ENCODE data around the gene TRPM6.
"Not testable (repeated sequence)": the region's sequence is repeated elsewhere in the genome, so short reads cannot be mapped to it uniquely, and the experiment has no call there.

The TRPM6 gene

DNA sequence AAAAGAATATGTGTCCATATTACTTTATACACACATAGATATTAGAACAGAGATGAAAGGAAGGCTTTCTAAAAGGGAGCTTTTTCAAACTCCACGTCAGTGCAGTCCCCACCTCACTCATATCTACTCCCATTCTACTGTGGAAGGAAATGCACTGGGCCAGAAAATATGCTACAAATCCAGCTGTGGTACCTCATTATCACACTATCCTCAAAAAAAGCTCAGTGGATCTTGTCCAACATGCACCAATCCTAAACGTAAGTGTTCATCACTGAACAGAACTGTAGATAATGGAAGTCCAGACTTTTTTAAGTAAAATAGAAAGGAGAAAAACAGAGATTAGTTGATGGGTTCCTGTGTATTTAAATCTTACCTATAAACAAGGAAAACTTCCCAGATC lies 27.9 kb downstream of the TRPM6 start:
- no peak for DNase-seq (ENCODE audit: low spot score)

DNA sequence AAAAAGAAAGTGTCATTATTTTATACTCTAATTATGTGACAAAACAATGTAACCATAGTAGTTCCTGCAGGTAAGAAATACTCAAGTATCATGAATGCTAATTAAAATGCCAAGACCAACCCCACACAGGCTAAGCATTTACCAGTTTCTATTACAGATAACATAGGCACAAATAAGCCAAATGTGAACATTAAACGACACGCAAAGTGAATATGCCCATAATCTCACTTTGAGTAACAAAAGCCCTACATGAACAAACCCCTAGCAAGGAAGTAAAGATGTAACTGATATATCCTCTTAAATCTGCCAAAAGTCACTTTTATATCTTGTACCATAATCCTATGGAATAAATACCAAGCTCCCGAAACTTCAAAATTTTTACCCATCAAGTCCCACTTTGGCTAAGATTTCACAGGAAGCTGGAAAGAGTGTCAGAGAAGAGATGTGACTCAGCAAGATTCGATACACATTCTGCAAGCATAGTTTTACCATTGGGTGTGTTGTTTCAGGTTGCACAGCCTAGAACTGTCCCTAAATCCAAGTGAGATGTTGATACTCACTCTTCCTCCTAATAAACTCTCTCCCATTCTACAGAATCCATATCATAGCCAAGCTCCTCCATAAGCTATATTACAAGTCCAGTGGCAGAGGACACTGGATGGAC lies 28.8 kb downstream of the TRPM6 start:
- no peak for DNase-seq (ENCODE audit: low spot score)

DNA sequence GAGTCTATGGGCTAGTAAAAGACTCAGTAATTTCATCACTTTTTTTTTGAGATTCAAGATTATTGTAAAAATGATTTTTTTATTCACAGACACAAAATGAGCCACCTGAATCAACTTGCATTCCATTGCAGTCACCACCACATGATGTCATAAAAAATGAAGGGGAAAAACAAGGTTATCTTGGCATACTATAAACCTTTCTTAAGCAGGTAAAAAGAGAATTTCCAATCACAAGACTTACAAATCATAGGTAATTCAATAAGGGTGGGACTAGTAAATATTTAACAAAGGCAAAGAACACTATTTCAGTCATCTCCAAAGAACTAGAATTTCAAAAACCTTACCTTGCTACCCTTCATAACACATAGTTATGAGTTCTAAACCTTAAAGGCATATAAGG lies 30.7 kb downstream of the TRPM6 start:
- DNase-seq (ENCODE audit: low spot score): no peak

DNA sequence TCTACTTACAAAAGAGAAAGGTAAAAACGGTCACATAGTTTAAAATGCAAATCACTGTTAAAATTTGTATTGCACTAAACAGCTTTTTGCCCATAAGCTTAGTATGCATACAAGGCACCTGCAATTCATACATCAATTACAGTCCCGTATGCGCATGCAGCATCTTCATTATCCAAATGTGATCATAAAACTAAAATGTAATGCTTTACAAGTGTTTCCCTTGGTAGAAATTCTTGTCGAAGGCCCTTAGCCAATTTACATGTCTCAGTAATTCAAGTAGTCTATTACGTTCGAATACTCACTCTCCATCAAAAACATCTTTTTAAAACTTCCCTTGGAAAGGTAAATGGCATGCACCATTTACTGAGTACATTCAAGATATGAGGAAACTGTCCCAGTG lies 32.6 kb downstream of the TRPM6 start:
- no peak for DNase-seq (ENCODE audit: low spot score)

DNA sequence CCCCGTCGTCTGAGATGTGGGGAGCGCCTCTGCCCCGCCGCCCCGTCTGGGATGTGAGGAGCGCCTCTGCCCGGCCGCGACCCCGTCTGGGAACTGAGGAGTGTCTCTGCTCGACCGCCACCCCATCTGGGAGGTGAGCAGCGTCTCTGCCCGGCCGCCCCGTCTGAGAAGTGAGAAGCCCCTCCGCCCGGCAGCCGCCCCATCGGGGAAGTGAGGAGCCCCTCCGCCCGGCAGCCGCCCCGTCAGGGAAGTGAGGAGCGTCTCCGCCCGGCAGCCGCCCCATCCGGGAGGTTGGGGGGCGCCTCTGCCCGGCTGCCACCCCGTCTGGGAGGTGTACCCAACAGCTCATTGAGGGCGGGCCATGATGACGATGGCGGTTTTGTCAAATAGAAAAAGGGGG lies 34.7 kb downstream of the TRPM6 start:
- DNase-seq (ENCODE audit: low spot score): not testable (repeated sequence)

DNA sequence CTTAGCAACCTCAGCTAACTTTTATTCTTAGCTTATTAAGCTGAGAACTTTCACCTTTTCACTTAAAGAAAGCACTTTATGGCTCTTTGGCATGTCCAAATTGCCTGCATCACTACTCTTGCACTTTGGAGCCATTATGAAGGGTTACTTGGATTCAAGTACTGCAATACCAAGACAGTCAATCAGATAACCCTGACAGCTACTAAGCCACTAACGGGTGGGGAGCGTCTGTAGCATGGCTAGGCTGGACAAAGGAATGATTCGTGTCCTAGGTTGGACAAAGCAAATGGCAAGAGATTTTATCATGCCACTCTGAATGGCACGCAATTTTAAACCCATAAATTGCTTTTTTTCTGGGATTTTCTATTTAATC lies 39.6 kb downstream of the TRPM6 start:
- DNase-seq (ENCODE audit: low spot score): no peak

DNA sequence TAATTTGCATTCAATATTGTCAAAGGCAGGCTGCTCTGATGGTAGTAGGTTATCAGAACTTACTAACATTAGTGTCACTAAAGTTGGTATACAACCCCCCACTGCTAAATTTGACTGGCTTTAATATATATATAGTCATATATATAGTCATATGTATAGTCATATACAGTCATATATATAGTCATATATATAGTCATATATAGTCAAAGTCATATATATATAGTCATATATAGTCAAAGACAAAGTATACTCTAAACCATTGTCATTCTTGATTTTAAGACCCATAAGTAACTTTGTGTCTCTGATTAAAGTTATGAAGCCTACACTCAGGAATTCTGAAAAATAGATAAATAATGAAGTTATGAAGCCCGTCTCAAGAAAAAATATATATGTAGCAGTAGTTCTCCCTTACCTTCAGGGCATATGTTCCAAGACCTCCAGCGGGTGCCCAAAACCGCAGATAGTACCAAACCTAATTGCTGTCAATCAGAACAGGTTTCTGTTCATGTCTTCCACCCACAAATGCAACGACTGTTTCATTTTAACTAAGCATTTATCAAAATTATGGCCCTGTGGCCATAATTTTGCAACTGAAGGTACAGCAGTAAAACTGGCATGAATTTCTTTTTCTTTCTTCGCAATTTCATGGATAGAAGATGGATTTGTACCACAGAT lies 40.1 kb downstream of the TRPM6 start:
- DNase-seq (ENCODE audit: low spot score): no peak

DNA sequence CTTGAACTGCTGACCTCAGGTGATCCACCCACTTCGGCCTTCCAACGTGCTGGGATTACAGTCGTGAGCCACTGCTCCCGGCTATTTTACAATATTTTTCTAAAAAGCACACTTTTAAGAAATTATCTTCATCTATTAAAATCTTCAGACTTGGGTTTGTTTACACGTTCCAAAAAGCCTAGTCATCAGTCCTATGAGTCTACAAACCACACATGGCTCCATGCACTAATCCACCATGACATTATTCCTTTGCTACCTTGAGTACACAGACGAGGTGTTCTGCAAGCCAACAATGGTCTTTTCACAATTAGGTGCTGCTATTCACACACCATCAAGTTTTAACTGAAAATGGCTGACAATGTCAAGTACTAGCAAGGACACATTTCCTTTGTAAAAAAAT lies 41.0 kb downstream of the TRPM6 start:
- DNase-seq (ENCODE audit: low spot score): no peak

DNA sequence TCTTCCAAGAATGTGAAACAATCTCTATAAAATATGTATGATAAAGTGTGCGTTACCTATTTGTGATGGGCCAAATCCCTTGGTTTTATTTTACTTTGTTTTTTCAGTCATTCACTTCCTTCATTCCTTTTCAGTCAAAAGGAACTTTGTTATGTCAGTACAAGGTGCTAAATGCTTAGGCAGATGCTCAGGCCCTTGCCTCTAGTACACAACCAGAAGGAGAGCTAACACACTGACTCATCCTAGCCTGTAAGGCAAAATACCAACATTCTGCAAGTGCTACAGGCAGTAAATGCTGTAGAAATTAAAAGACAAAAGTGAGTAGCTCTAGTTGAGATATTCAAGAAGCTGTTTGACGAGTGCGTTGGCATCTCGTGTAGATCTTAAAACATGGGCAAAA lies 49.4 kb downstream of the TRPM6 start:
- DNase-seq (ENCODE audit: low spot score): no peak

DNA sequence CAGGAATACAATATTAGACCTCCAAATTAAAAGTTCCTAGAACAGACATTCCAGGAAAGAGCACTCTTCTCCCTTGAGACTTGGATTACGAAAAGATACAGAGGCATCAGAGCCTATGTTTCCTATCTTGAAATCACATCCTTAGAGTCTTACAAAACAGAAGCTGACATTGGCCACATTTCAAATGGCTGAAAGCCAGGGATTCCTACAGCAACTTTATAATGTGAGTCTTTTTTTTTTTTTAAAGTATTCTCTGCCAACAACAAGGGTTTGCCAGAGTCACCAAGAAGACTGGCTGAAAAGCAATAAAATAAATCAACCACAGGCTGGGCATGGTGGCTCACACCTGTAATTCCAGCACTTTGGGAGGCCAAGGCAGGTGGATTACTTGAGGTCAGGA lies 63.1 kb downstream of the TRPM6 start:
- no peak for DNase-seq (ENCODE audit: low spot score)

DNA sequence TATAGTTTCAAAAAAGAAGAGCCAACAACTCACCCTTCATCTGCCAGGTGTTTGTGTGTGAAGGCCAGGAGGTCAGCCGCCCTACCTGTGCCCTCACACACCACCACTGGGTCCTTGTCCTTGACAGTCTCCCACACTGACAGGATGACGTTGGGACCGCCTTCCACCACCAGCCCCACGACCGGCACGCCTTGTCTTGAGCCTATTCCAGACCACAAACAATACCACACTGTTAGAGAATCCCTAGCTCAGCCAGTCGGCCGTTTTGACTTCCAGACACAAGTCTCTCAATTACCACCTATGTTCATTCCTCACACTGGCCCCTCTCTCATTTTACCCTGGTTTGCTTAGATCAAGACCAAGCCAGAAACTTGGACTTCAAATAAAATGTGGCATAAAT lies 66.1 kb downstream of the TRPM6 start:
- DNase-seq (ENCODE audit: low spot score): no peak

DNA sequence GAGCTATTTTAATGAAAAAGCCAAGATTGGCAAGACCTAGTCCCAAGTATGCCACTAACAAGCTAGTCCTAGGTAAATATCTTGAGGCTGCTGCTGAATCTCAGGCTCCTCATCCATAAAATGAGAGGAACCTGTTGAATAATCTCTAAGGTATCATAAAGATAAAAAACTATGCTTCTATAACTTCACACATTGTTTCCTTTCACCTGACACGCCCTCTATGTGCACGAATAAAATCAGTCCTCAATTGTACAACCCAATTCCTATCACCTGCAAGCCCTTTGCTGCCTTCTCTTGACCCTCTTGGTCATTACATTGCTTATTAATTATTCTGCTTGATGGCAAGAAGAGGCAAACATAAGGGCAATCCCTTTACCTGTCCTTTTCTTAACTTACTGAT lies 69.9 kb downstream of the TRPM6 start:
- no peak for DNase-seq (ENCODE audit: low spot score)

DNA sequence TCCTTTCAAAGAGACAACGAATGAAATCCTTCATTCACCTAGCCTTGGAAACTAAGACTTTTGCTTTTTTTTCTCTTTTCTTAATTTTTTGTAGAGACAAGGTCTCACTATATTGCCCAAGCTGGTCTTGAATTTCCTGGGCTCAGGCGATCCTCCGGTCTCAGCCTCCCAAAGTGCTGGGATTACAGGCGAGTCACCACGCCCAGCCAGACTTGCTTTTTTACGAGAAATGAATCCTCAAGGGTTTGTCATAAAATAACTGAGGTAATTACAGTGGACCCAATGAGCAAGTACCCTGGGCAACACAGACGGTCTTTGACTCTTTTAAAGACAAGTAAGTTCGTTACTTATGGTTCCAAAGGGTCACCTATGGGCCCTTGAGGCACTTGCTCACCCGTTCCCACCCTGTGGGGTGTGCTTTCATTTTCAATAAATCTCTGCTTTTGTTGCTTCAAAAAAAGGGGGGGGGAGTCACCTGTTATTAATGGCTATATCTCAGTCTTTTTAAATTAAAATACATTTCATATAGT lies 70.4 kb downstream of the TRPM6 start:
- DNase-seq (ENCODE audit: low spot score): no peak

DNA sequence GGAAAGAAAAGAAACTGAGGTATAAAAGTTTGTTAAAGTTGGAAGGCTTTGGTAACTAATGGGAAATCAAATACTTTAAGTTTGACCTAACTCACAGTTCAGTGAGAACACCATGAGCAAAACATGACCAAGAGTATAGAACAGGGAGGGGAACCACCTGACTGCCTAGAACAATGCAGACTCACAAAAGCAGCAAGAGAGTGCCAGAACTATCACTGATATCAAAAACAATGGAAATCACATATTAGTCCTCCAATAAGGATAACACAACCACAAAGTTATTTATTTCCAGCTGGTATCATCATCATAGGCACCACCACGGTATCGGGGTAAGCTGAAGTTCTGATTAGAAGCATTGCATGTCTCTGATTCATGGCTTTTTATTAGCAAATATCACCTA lies 77.5 kb downstream of the TRPM6 start:
- DNase-seq (ENCODE audit: low spot score): no peak

DNA sequence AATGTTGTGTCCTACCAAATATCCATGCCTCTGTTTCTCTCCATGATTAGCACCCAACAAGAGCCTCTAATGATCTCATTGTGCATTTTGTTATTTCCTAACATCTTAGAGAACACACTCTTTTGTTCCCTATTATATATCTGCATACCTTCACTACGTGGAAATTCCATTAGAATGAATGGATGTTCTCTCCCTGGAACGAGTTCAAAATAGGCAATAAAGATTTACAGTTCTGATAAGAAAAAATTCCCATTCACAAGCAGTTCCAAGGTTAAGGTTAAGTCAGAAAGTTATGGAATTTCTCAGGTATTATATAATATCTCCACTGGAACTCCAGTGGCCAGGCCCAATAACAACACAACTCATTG lies 83.7 kb downstream of the TRPM6 start:
- DNase-seq (ENCODE audit: low spot score): no peak

DNA sequence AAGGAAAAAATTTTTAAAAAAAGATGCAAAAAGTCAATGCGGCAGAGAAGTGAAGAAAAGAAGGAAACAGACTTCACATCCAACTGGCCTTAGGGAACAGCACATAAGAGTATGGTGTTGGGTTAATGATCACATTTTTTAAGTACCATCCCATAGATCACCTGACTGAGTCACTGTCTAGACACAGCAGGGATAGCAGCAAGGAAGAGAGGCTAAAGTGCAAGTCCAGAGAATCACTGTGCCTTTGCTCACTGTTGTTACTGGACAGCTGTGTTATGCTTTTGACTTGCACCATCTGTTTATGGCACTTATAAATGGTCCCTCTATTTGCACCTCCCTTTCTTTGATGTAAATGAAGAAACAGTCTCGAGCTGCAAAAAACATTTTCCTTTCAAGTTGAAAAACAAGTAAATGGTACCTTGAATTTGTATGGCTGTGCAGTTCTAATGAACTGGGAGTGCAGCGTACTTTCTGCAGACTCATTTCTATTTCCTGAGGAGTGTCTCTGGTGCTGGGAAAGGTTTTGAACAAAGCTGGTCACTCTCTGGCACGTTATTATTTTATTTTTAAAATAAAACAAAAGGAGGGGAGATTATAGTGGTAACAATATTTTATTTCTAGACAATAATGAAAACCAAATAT lies 84.2 kb downstream of the TRPM6 start:
- DNase-seq (ENCODE audit: low spot score): no peak

DNA sequence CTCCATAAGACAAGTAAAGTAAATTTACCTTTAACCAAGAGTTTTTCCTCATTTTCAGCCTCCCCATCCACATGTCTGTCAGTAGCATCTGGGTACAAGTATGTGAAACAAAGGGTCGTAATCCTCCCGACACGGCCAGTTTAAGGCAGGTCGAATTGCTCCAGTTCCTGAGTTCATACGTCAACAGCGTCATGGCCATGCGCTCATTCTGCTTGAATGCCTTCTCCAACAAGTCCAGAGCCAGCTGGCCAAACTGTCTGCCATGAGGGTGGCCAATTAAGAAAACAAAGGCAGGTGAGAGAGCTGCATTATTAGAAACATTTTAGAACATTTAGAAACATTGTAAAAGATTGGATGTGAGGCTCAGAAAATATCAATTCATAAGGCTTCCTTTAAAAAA lies 87.5 kb downstream of the TRPM6 start:
- DNase-seq (ENCODE audit: low spot score): no peak

DNA sequence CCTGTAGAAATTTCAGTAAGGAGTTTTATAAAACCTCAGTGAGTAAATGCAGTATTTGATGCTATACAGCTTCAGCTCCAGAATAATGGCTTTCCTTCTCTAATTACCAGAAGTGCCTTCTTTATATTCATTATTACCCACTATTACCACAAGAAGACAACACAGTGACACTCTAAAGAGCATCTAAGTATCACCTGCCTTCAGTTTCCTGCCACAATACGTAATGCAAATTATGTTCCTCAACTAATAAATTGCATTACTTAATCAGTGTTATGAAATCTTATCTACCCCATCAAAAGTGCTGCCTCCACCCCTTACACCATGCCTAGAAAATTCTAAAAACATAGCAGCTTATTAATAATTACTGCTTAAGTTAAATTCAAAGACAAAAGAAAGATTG lies 91.9 kb downstream of the TRPM6 start:
- DNase-seq (ENCODE audit: low spot score): no peak

DNA sequence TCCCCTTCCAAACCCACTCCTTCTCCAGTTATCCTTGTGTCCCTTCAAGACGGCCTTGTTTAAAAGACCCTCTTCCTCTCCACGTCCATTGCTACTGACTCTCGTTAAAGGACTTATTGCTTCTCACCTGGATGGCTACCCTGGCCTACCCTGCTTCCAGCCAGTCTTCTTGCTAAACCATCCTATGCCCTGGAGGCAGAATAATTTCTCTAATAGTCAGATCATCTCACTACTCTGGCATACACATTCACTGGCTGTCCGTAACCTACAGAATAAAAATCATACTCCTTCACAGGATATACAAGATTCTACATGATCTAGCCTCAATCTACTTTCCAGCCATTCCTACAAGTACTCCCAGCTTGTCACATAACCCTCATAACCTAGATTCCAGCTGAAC lies 92.6 kb downstream of the TRPM6 start:
- DNase-seq (ENCODE audit: low spot score): no peak

DNA sequence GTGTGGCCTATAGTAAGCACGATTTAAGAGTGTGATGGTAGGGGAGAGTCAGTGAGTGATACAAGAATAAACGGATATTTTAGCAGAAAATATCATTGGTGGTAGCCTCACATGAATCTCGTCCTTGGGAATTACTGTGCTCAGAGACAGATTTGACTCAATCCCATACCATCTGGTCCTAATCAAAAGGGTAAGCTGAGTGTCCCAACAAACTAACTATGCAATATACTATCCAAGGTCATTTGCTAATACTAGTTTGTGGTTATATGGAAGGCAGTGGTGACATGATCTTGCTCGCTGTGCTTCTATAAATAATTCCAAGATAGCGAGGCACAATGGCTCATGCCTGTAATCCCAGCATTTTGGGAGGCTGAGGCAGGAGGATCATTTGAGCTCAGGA lies 103.2 kb downstream of the TRPM6 start:
- DNase-seq (ENCODE audit: low spot score): no peak

DNA sequence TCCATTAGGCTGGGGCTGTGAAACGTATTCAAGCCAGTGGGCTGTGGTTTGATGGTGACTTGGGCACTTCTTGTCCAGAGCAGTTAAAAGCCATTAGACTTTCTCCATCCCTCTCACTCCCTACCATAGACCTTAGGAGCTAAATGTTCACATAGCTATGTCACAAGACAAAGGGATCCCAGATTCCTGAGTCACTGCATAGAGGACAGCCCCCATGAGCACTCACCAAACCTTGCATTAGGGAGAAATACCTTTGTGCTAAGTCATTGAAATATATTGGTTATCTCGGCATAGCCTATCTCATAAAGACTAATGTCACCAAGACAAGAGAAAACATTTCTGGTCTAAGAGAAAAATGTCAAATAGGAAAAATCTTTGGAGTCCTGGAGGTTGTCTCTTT lies 104.3 kb downstream of the TRPM6 start:
- no peak for DNase-seq (ENCODE audit: low spot score)

DNA sequence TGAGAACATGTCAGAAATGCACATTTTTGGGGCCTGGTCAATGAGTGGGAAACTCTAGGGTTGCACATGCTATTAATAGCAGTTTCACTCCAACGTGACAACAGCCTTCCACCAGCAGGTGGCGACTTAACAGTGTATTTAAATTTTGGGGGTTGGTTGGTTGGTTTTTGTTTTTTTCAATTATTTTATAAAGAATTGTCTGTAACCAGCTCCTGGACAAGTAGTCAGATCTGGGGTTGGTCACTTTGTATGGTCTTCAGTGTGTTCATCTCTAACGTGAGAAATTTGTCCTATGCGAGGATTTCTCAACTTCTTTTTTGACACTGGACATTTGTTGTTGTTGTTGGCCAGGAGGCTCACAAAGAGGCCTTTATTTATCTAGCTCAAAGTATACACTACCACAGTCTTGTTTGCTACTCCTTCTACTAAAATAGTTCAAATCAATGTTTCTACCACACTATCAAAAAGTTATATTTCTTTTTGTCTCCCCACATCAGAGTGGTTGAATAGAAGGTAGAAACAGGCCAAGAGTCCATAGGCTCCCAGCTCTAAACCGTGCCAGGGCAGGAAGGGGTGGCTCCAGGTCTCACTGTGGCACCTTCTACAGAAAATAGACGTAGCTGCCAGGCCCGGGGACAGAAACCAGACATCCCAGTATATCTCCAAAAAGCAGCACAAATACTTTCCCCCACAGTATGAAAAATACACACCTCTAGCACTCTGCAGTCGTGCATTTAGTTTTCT lies 110.4 kb downstream of the TRPM6 start:
- DNase-seq (ENCODE audit: low spot score): peak; percentile 48

DNA sequence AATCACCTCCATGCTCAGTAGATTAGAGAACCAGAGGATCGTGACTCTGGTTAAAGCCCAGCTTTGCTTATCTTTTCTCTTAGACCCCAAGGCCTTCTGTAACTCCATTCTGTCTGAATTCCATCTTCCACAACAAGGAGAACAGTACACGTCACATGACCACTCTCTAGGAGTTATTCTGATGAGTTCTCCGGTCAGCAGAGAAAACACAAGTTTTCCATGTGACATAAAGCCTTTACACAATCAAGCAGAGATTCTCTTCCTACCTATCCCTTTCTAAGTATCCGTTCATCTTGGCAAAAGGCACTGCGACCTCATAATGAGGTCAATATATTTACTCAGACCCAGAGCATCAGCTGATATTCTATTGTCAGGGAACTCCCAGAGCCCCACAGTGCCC lies 112.3 kb downstream of the TRPM6 start:
- no peak for DNase-seq (ENCODE audit: low spot score)
